Neural progenitor cell (in vitro differentiated cells): ENCODE data around the gene FER.

Experiments
- EZH2 ChIP-seq: fragments of 200-600 bp; sonication (generic); IDR thresholded peaks from 2 replicates; pipeline ENCODE4 v1.6.1; 2017; ENCODE audit warnings: antibody characterized with exemption, mild to moderate bottlenecking, moderate library complexity
- EZH2phosphoT487 ChIP-seq: fragments of 200-600 bp; sonication (generic); IDR thresholded peaks from 2 replicates; pipeline ENCODE4 v1.6.1; 2017; ENCODE audit warnings: antibody characterized with exemption
- TF ChIP-seq, protein P1 (sequence below): fragments of 200-600 bp; sonication (generic); IDR thresholded peaks from 2 replicates; pipeline ENCODE4 v1.5.1; 2017; ENCODE audit warnings: antibody characterized with exemption, mild to moderate bottlenecking

DNA sequence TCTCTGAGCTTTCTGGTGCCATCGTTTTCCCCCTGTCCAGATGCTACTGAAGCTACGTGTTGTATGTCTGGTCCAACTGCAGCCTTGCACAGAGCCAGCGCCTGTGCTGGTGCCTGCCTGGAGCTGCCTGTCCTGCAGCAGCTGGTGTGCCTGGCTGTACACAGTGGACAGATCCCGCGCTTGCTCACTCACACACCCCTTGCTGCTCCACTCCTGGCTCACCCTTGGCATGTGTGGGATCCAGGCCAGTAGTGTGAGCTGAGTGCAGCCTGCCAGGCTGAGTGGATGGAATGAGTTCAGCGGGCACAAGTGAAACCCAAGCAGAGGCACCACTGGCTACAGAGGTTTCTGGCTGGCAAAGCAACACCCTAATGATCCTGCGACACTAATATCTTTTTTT is 40.4 kb downstream of the FER start:
- TF ChIP-seq, protein P1, sequence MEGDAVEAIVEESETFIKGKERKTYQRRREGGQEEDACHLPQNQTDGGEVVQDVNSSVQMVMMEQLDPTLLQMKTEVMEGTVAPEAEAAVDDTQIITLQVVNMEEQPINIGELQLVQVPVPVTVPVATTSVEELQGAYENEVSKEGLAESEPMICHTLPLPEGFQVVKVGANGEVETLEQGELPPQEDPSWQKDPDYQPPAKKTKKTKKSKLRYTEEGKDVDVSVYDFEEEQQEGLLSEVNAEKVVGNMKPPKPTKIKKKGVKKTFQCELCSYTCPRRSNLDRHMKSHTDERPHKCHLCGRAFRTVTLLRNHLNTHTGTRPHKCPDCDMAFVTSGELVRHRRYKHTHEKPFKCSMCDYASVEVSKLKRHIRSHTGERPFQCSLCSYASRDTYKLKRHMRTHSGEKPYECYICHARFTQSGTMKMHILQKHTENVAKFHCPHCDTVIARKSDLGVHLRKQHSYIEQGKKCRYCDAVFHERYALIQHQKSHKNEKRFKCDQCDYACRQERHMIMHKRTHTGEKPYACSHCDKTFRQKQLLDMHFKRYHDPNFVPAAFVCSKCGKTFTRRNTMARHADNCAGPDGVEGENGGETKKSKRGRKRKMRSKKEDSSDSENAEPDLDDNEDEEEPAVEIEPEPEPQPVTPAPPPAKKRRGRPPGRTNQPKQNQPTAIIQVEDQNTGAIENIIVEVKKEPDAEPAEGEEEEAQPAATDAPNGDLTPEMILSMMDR, result no peak
- TF ChIP-seq EZH2phosphoT487, result no peak
- no peak for TF ChIP-seq EZH2
